CD4-positive, alpha-beta T cell treated with Interleukin-4 for 1 hour (primary cell): Measurements from ENCODE around the gene ASPA.
"Not testable (repeated sequence)": the region's sequence is repeated elsewhere in the genome, so short reads cannot be mapped to it uniquely, and the experiment has no call there.

Source experiments
- DNase-seq, 2 donors: peaks; one replicate each; pipeline ENCODE4 v3.0.0-alpha.2; 2020 to 2022

ASPA gene

DNA sequence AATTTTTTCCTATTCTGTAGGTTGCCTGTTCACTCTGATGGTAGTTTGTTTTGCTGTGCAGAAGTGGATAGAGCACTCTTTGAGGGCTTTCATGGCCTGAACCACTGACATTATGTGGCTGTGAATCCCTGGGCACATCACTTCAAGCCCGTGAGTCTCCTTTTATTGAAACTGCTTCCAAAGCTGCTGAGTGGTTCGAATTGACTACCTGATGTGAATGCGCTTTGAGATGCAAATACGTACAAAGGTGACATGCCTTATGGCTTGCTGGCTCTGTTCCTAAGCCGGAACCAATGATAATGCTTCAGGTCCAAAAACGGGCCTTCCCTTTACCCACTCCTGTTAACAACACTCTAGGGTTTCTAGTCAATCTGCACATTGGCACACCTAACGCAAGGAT is 34.3 kb downstream of the ASPA start:
- no peak for DNase-seq

DNA sequence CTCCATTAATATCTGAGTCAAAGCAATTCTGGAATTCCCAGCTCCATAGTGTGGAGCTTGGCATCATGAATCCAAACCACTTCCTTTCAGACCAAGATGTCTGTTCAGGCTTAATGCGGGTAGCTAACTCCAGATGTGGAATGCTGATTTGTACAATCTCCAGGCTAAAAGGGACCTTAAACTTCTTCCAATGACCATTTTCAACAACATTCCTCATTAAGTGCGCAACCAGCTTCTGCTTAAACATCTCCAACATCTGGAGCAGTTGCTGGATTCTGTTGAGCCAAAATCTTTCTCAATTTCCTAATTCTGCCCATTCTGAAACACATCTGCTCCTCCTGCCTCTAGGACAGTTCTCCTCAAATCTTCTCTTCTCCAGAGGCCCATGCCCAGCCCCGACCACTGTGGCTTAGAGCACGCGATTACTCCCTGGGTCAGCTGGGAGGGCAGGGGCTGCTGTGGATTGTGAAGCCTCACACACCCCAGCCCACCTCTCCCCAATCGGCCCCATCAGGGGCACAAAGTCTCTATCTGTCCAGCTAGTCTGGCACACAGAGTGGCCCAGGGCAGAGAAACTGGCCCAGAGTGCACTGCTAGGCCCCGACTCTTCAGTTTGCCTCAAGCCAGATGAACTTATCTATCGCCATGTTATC is 36.2 kb downstream of the ASPA start:
- DNase-seq, result no peak

DNA sequence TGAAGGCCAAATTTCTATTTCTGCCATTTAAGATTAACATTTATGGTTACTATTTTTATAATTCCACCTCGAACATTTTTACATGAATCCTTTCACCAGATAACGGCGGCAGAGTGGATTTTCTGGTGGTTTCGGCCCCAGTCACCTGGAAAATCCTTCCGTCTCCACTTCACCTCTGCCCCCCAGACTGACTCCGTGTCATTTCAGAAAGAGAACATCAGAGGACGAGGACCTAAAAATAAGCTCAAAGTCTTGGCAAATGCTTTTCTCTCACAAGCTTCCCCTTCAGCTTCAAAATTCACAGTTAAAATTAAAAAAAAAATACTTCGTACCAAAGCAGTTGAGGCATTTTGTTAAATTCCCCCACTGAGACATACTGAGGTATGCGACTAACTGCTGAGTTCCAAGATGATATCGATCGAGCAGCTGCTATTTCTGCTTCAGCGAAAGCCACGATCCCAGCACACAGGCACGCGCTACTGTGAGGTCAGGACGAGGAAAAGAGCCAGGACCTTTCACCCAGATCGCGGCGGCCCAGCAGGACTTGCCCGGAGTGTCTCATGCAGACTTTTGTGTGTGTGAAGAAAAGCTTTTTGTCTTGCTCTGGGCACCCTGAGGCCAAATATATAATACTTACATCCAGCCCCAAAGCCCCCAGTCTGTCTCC is 36.8 kb downstream of the ASPA start:
- no peak for DNase-seq

DNA sequence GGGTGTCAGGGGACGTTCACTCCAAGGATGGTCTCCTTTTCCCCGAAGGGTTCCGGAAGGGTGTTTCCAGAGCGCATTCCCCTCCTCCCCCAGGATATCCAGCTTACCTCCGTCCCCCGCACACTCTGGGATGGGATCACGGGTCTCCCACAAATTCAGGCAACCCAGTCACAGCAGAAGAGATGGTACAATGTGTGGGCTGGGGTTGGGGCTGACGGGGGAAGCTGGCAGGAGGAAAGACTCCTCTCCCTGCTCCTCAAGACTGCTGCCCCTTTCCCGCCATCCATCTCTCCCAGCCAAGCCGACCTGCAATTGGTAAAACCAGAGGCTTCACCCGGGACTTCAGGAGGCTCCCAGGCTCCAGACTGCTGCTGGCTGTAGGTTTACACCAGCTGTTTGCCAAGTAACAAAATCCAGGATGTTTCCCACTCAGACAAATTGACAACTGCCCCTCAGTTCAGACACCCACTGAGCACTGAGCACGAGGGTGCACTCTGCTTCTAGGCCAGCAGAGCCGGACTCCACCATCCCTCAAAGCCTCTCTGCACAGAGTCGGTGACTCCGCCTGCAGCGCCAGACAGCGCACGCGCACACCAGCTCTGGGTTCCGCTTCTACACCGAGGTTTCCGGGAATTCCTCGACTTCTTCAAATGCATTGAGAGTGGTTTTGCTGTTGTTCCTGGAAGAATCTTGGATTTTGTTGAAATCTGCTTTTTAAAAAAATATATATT is 37.7 kb downstream of the ASPA start:
- DNase-seq, result no peak

DNA sequence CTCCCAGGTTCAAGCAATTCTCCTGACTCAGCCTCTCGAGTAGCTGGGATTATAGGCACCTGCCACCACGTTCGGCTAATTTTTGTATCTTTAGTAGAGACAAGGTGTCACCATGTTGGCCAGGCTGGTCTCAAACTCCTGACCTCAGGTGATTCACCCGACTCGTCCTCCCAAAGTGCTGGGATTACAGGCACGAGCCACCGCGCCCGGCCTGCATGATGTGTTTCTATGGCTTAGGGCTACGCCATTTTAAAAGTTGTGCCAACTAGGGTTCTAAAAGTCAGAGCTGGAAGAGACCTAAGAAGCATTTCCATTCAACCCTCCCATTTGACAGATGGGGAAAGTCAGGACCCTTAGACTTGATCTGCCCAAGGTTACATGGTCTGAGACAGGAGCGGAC is 38.4 kb downstream of the ASPA start:
- not testable (repeated sequence) for DNase-seq

DNA sequence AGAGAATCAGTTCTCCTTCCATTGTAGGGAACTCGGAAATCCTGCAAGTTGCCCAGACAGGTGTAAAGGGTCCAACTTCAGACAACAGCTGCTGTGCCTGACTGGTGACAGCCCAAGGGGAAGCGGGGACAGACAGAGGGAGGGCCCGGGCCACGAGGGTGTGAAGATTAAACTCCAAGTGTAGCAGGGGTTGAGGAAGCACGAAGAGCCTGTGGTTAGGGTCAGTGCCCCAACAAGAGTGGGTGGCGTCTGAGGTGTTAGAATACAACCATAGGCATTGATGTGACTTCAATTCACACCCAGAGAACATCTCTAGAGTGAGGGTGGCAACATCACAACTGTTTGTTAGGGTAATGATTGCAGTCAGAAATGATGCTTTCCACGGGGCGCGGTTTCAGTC is 39.1 kb downstream of the ASPA start:
- peak in 1 of 2 donors; percentile 23 for DNase-seq

DNA sequence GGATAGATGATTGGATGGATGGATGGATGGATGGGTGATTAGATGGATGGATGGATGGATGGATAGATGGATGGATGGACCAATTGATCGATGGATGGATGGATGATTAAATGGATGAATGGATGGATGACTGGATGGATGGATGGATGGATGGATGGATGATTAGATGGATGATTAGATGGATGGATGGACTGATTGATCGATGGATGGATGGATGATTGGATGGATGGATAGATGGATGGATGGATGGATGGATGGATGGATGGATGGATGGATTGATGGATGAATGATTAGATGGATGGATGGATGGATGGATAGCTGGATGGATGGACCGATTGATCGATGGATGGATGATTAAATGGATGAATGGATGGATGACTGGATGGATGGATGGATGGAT is 43.7 kb downstream of the ASPA start:
- DNase-seq, result not testable (repeated sequence)

DNA sequence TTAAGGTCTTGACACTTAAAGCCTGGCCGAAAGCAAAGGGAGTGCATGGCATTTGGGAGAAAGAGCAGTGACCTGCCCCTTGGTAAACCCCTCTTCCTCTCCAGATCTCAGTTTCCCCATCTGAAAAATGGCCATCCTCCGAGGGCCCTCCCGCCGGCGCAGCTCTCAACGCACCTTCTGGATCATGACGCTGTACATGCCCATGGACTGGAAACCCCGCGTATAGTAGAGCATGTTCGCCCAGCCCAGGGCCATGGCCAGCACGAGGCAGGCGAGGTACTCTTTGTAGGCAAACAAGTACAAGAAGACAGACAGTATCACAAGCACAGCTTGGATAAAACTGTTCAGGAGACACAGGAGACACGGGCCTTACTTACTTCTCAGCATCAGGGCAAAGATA is 48.2 kb downstream of the ASPA start:
- DNase-seq, result no peak

DNA sequence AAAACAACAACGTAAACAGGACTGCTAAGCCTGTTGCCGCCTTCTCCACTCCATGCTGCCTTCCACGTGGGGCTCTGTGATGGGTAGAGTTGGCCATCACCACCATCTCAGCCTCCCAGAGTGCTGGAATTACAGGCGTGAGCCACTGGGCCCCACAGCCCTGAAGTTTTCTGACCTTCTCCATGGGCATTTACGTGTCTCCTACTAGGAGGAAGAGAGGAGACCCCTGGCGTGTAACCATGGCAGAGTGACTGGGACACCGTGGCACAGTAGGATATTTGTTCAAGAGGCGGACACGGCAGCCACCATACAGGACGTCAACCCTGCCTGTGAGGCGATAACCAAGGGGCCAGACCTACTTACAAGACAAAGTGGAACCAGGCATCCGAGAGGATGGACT is 50.7 kb downstream of the ASPA start:
- no peak for DNase-seq

DNA sequence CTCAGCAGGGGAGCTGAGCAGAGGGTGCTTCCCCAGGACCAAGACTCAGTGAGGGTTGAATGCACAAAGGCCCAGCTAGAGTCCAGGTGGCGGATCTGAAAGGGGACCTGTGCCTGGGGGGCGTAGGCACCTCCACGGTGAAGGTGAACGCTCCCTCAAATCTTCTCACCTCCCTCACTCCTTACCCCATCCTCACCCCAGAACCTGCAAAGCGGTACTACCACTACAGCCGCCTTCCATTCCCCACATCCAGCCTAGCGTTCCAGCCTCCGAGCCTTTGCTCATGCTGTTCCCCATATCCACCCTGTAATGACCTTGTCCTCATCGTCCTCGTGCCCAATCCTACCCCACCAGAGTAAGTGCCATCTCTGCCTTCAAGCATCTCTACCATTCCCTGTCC is 51.2 kb downstream of the ASPA start:
- DNase-seq, result no peak

DNA sequence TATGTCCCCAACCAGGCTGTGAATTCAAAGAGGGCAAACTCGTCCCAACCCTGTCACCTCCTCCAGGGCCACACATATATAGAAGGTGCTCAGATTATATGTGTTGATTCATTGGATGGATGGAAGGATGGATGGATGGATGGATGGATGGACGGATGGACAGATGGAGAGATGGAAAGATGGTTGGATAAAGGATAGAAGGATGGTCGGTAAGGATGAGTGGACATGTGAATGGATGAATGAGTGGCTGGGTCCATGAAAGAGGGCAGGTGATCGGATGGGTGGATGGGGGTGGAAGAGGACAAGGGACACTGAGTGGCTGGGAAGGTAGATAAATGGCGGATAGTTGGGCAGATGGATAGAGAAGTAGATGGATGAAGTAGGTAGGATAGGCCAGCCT is 51.7 kb downstream of the ASPA start:
- no peak for DNase-seq

DNA sequence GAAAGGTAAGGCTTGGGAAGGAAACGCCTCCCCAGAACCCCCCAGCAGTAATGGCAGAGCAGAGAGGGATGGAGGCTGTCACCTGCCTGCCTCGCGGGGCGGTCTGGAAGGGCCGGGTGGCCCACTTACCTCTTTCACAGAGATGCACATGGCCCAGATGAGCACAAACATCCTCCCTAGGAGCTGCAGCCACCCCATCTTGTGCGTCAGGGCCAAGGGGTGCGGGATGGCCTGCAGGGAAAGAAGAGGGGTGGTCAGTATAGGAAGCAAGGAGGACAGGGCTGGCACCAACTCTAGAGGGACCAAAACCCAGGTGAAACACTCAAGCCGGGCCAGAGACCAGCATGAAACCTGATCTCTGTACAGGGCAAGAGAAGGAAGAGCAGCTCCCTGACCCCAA is 52.1 kb downstream of the ASPA start:
- no peak for DNase-seq

DNA sequence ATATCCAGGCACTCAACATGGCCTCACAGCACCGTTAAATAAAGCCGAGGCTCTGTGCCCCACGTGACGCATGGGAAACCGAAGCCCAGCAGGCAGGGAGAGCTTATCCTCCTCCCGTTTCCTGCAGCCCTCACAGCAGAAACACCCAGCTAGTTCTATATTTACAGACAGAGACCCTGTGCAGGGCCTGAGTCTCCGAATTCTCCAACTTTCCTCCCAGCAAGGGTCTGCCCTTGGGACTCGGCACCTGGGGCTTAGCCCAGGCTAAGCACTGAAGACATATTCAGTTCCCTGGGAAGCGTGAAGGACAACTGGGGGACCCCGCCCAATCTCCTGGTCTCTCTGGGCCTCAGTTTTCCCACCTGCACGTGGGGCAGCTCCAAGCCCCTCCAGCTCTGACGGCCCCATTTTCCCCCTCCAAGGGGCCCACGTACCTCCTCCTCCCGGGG is 52.6 kb downstream of the ASPA start:
- no peak for DNase-seq

DNA sequence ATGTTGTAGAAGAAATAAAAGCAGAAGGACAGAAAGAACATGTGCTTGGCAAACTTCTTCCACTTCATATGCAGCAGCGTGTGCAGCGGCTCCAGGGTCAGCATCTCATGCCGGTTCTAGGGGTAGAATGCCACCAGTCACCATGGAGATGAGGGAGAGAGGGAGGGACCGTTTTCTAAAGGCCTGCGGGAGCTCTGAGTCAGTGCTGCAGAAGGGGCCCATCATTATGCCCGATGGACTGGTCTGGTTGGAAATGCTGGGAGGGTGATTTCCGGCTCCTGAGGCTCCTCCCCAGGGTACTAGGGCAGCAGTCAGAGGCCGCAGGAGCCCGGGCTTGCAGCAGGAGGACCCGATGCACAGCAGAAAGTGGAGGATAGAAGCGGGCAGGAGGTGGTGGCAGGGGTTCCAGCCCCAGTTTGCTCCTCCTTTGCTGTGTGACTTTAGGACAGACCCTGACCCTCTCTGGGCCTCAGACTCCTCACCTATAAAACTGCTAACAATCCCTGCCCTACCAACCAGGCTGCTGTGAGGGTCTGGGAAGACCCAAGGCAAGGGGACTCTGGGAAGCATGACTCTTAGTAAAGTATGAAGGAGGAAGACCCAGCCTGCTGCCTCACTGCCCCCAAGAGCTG is 53.2 kb downstream of the ASPA start:
- DNase-seq, result no peak

DNA sequence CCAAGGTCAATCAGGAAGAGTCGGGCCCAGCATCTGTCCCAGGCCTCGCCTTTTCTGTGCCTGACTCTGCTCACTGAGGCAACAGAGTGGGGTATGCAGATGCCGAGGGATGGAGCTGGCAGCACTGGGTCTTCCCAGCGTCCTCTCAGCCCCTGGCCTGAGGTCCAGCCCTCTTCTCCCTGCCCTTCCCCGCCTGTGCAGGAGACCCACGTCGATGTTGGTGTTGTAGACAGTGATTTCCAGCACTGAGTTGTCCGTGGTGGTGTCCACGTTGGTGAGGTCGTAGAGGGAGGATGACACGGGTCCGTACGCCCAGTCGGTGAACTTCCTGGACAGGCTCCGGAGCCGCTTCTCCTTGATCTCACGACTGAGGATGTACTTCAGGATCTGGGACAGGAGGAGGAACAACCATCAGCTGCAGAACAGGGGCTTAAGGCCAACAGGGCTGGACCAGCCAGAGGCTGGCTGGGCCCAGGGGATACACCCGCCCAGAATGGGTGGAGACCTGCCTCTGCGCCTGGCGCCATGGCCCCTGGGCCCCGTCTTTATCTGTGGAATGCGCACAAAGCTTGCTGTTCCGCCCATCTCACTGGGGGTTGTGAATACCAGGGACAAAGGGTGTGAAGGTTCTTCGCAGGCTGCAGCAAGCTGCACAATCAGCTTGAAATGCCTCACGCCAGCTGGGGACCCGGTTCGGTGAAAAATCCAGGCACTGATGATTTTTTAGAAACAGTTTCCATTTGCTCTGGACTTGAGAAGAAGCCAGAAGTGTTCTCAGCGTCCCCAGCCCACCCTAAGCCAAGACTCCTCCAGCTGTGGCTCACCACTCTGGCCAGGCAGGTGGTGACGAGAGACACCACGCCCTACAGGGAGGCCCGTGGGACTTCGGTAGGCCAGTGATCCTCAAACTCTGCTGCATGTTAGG is 54.3 kb downstream of the ASPA start:
- no peak for DNase-seq

DNA sequence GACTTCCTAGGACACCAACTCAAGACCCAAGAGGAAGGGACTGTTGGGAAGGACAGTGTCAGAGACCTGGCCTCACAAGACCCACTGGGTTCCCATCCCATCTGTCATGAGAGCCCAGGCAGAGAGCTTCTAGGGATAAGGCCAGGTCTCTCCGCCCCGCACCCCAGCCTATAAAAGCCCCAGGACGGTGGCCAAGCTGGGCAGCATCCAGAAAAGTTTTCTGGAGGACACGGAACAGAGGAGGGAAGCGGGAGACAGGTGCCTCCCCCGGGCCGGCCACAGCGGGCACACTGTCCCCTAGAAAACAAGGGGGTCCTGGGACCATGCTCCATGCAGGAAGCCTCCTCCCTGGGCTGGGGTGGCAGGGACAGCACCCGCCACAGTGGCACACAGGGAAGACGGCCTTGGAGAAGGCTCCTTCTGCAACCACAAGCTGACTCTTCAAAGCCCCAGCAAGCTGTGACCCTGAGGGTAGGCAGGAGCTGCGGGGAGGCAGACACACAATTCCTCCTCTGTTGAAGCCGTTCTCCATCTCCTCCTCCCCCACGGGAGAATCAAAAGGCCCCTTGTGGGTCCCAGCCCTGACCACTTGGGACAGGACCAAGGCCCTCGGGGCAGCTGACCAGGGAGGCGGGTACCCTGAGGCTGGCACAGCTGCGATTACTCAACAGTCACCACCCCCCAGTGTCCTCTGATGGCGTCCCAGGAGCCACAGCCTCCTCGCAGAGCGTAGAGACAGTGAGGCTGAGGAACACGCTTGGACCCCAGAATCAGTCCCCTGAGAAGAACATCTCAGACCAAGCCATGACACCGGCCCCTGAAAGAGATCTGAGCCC is 55.7 kb downstream of the ASPA start:
- DNase-seq, result no peak

DNA sequence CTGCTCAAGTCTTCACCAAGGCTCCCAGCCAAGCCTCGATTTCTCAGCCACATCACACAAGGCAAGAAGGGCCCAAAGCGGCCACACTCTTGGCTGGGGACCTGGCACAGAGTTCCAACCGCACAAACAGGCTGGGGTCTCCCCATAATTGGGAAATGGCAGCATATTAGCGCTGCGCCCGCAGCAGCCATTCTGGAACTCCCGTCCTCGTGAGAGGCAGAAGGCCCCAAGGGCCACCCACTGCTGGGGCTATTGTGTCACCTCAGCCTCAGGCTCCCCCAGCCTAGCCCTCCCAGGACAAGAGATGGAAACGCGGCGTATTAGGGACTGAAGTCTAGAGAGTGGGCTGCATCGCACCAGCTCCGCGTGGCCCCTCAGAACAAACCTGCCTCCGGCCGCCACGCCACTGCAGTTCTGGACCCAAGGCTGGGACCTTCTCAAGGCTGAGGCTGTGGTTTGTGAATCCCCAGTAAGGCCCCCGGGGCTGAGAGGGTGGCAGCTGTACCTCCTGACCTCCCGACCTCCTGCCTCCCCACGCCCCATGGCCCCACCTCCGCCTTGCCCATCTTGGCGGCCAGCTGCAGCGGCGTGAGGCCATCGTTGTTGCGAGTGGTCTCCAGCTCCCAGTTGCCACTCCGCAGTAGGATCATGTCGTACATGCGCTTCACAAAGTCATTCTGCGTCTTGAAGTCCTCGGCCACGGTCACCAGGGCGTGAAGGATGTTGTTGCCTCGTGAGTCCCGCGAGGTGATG is 56.5 kb downstream of the ASPA start:
- no peak for DNase-seq

DNA sequence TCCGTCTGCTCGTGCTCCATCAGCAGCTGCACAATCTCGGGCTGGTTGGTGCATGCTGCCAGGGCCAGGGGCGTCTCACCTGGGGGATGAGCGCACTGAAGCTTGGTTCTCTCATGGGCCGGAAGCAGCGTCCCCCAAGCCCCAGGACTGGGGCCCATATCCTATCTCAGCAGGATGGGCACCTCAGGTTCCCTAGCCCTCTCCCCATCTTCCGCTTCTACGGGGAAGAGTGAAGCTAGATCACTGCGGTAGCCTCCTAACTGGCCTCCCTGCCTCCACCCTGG is 57.0 kb downstream of the ASPA start:
- DNase-seq, result no peak

DNA sequence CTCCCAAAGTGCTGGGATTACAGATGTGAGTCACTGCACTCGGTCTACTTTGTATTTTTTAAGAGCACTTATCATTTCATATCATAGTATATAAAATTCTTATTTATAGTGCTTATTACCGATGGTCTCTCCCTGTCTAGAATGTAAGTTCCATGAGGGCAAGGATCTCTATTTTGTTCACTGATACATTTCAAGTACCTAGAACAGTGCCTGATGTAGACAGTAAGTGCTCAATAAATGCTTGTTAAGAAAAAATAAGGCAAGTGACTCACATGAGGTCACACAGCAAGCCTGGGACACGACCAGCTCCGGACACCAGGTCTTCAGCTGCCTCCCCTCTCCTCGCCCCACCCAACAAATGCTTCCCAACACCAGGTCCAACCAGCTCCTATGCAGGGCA is 58.0 kb downstream of the ASPA start:
- DNase-seq, result no peak

DNA sequence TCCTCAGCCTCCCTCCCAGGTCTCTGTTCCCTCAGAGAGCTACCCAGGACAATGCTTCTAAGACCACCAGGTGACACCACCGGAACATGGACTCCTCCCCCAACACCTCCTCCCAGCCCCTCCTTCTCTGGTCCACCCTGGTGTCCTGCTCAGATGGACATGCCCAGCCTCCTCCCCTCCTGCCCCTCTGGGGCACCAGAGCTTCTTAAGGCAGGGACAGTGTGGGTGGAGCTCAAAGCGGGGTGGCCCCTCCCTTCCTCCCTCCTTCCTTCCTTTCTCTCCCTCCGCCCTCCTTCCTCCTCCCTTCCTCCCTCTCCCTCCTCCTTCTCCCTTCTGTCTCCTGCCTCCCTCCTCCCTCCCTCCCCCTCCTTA is 59.1 kb downstream of the ASPA start:
- no peak for DNase-seq
